ENCODE data around the gene CALCOCO1.

GRCh38 chr12:53770281-53770680 lies 43.0 kb upstream of the CALCOCO1 start:
- TF ChIP-seq CTCF (IDR thresholded peaks at IDR 0.05) (no peak), POLR2A (IDR thresholded peaks at IDR 0.05) (no peak)

All from transverse colon (tissue), 3 donors.